ENCODE results near the gene SULT1A1. TPM values are rescaled to one million over a fixed set of nuclear protein-coding genes. Genes with fewer than 3 reads are reported as not detected.
"Not testable (repeated sequence)": the region's sequence is repeated elsewhere in the genome, so short reads cannot be mapped to it uniquely, and the experiment has no call there.

The SULT1A1 gene
- total RNA-seq, 1 donor from 2014 or later = 5.3 TPM

- H3K27me3 Mint-ChIP-seq (ENCODE audit: unreplicated experiment) = peaks cover 2% of the 10 kb centered on the region
- no peak overlapping the region for H3K27ac Mint-ChIP-seq (ENCODE audit: unreplicated experiment)
- TF ChIP-seq, protein P1, sequence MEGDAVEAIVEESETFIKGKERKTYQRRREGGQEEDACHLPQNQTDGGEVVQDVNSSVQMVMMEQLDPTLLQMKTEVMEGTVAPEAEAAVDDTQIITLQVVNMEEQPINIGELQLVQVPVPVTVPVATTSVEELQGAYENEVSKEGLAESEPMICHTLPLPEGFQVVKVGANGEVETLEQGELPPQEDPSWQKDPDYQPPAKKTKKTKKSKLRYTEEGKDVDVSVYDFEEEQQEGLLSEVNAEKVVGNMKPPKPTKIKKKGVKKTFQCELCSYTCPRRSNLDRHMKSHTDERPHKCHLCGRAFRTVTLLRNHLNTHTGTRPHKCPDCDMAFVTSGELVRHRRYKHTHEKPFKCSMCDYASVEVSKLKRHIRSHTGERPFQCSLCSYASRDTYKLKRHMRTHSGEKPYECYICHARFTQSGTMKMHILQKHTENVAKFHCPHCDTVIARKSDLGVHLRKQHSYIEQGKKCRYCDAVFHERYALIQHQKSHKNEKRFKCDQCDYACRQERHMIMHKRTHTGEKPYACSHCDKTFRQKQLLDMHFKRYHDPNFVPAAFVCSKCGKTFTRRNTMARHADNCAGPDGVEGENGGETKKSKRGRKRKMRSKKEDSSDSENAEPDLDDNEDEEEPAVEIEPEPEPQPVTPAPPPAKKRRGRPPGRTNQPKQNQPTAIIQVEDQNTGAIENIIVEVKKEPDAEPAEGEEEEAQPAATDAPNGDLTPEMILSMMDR (IDR thresholded peaks at IDR 0.05; ENCODE audit: unreplicated experiment) = no peak
- no peaks in the 10 kb centered on the region for H3K4me1 Mint-ChIP-seq (ENCODE audit: unreplicated experiment)
- DNase-seq (ENCODE audit: low spot score) = no peak
- no peak overlapping the region for H3K4me3 Mint-ChIP-seq (ENCODE audit: unreplicated experiment)
- H3K36me3 Mint-ChIP-seq (ENCODE audit: low read depth, unreplicated experiment) = no peaks in the 10 kb centered on the region
- H3K9me3 Mint-ChIP-seq (ENCODE audit: unreplicated experiment) = no peaks in the 10 kb centered on the region
Observed at GRCh38 chr16:28606291-28607115, 3.3 kb downstream of the SULT1A1 start.

DNA sequence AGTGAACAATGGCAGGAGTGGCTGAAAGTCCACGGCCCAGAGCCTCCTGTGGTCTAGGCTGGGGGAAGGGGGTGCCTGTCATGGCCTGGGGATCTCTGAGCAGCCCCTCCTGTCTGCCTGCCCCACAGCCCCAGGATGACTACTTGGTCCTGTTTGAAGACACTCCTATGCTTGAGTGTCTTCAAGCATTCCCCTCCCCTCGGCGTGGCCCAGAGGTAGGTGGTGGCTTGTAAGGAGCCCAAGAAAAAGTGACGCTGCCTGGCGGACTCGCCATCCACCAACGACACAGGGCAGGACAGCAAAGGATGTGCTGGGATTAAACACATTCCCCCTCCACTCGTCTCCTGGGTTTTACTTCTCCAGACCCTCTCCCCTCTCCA lies 5.7 kb downstream of the SULT1A1 start:
- H3K36me3 Mint-ChIP-seq (ENCODE audit: low read depth, unreplicated experiment) = no peaks in the 10 kb centered on the region
- H3K4me3 Mint-ChIP-seq (ENCODE audit: unreplicated experiment) = no peak overlapping the region
- TF ChIP-seq, protein P1 (IDR thresholded peaks at IDR 0.05; ENCODE audit: unreplicated experiment) = no peak
- no peaks in the 10 kb centered on the region for H3K9me3 Mint-ChIP-seq (ENCODE audit: unreplicated experiment)
- peaks cover 2% of the 10 kb centered on the region for H3K27me3 Mint-ChIP-seq (ENCODE audit: unreplicated experiment)
- H3K4me1 Mint-ChIP-seq (ENCODE audit: unreplicated experiment) = no peaks in the 10 kb centered on the region
- no peak overlapping the region for H3K27ac Mint-ChIP-seq (ENCODE audit: unreplicated experiment)
- no peak for DNase-seq (ENCODE audit: low spot score)

GRCh38 chr16:28603381-28604185 lies 6.3 kb downstream of the SULT1A1 start:
- DNase-seq (ENCODE audit: low spot score) = no peak
- Mint-ChIP-seq H3K4me3 (ENCODE audit: unreplicated experiment) (no peak overlapping the region), H3K27me3 (ENCODE audit: unreplicated experiment) (peaks cover 2% of the 10 kb centered on the region), H3K4me1 (ENCODE audit: unreplicated experiment) (no peaks in the 10 kb centered on the region), H3K36me3 (ENCODE audit: low read depth, unreplicated experiment) (no peaks in the 10 kb centered on the region), H3K9me3 (ENCODE audit: unreplicated experiment) (no peaks in the 10 kb centered on the region), H3K27ac (ENCODE audit: unreplicated experiment) (no peak overlapping the region)
- TF ChIP-seq, protein P1 (IDR thresholded peaks at IDR 0.05; ENCODE audit: unreplicated experiment) = no peak

DNA sequence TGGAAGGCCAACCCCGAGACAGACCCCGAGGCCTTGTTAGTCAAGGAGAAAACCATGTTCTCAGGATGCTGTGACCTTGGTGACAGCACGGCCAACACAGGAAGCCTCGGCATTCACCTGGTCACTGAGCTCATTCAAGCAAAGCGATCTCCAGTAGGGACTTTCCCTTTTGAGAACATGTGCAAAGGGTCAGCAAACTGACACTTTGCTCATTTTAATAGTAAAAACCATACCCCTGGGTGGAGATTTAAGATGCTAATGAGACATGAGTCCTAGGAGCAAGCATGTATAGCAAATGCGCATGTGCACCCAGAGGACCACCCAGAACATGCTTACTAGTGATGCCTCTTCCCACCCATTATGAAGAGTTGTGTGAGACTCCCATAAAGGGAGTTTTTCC lies 7.3 kb downstream of the SULT1A1 start:
- Mint-ChIP-seq H3K4me1 (ENCODE audit: unreplicated experiment) (no peaks in the 10 kb centered on the region), H3K36me3 (ENCODE audit: low read depth, unreplicated experiment) (no peaks in the 10 kb centered on the region), H3K9me3 (ENCODE audit: unreplicated experiment) (no peaks in the 10 kb centered on the region), H3K27me3 (ENCODE audit: unreplicated experiment) (peaks cover 2% of the 10 kb centered on the region), H3K4me3 (ENCODE audit: unreplicated experiment) (no peak overlapping the region), H3K27ac (ENCODE audit: unreplicated experiment) (no peak overlapping the region)
- TF ChIP-seq, protein P1 (IDR thresholded peaks at IDR 0.05; ENCODE audit: unreplicated experiment) = no peak
- no peak for DNase-seq (ENCODE audit: low spot score)

GRCh38 chr16:28602062-28602461 lies 7.8 kb downstream of the SULT1A1 start:
- not testable (repeated sequence) for H3K27ac Mint-ChIP-seq (ENCODE audit: unreplicated experiment); H3K9me3 Mint-ChIP-seq (ENCODE audit: unreplicated experiment); DNase-seq (ENCODE audit: low spot score); H3K36me3 Mint-ChIP-seq (ENCODE audit: low read depth, unreplicated experiment); H3K4me1 Mint-ChIP-seq (ENCODE audit: unreplicated experiment); H3K27me3 Mint-ChIP-seq (ENCODE audit: unreplicated experiment); H3K4me3 Mint-ChIP-seq (ENCODE audit: unreplicated experiment)

DNA sequence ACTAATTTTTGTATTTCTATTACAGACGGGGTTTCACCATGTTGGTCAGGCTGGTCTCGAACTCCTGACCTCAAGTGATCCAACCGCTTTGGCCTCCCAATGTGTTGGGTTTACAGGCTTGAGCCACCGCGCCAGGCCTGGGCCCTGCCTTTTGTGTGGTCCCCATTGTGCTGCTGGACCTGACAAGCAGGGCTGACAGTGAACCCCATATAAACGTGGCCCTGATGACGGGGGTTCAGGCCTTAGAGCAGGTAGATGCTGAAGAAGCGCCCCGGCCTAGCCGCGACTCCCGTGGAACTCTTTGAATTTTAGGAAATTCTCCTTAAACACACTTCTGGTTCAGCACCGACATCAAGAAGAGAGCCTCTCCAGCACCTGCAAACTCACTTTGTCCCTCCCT lies 8.3 kb downstream of the SULT1A1 start:
- not testable (repeated sequence) for H3K4me3 Mint-ChIP-seq (ENCODE audit: unreplicated experiment); DNase-seq (ENCODE audit: low spot score); H3K4me1 Mint-ChIP-seq (ENCODE audit: unreplicated experiment); H3K9me3 Mint-ChIP-seq (ENCODE audit: unreplicated experiment); H3K36me3 Mint-ChIP-seq (ENCODE audit: low read depth, unreplicated experiment); H3K27me3 Mint-ChIP-seq (ENCODE audit: unreplicated experiment); H3K27ac Mint-ChIP-seq (ENCODE audit: unreplicated experiment)

GRCh38 chr16:28600965-28601364 lies 8.9 kb downstream of the SULT1A1 start:
- H3K9me3 Mint-ChIP-seq (ENCODE audit: unreplicated experiment); H3K36me3 Mint-ChIP-seq (ENCODE audit: low read depth, unreplicated experiment); DNase-seq (ENCODE audit: low spot score); H3K27me3 Mint-ChIP-seq (ENCODE audit: unreplicated experiment); H3K27ac Mint-ChIP-seq (ENCODE audit: unreplicated experiment); H3K4me3 Mint-ChIP-seq (ENCODE audit: unreplicated experiment): not testable (repeated sequence)
- H3K4me1 Mint-ChIP-seq (ENCODE audit: unreplicated experiment) = peaks cover 14% of the 10 kb centered on the region
